H9 (cell line): ENCODE data around the gene DACH1. TPM values are rescaled to one million over a fixed set of nuclear protein-coding genes. Genes with fewer than 3 reads are reported as not detected.

ENCODE experiments used
- DNase-seq: peaks from one replicate; pipeline ENCODE4 v3.0.0-alpha.2; 2017
- H2AFZ ChIP-seq: one replicate; pipeline ENCODE4 v1.6.1; 2013; ENCODE audit warnings: mild to moderate bottlenecking, low read length, control low read depth, moderate library complexity
- H2AK5ac ChIP-seq: 2 replicates; pipeline ENCODE4 v1.6.1; 2013; ENCODE audit warnings: low read length, control low read depth, mixed read lengths; ENCODE audit not compliant: insufficient read length
- H2BK120ac ChIP-seq: one replicate; pipeline ENCODE4 v1.6.1; 2013; ENCODE audit warnings: low read depth, mild to moderate bottlenecking, low read length, control low read depth, inconsistent platforms; ENCODE audit not compliant: poor library complexity, severe bottlenecking
- H2BK12ac ChIP-seq: 2 replicates; pipeline ENCODE4 v1.6.1; 2013; ENCODE audit warnings: low read length, control low read depth, mixed read lengths, low read depth; ENCODE audit not compliant: insufficient read length
- H2BK15ac ChIP-seq: 2 replicates; pipeline ENCODE4 v1.6.1; 2013; ENCODE audit warnings: low read depth, low read length, control low read depth
- H2BK20ac ChIP-seq: one replicate; pipeline ENCODE4 v1.6.1; 2013; ENCODE audit warnings: low read depth, mild to moderate bottlenecking, low read length, control low read depth, inconsistent platforms; ENCODE audit not compliant: poor library complexity, severe bottlenecking
- H2BK5ac ChIP-seq: 2 replicates; pipeline ENCODE4 v1.6.1; 2013; ENCODE audit warnings: low read length, control low read depth, mixed read lengths; ENCODE audit not compliant: insufficient read length
- H3K14ac ChIP-seq: 2 replicates; pipeline ENCODE4 v1.6.1; 2013; ENCODE audit warnings: low read length, control low read depth; ENCODE audit not compliant: insufficient read depth
- H3K18ac ChIP-seq: 2 replicates; pipeline ENCODE4 v1.6.1; 2013; ENCODE audit warnings: low read depth, mild to moderate bottlenecking, mixed read lengths, low read length, control low read depth; ENCODE audit not compliant: insufficient read length
- H3K23ac ChIP-seq: 2 replicates; pipeline ENCODE4 v1.6.1; 2013; ENCODE audit warnings: low read length, control low read depth, mixed read lengths, low read depth; ENCODE audit not compliant: insufficient read length
- H3K23me2 ChIP-seq: 2 replicates; pipeline ENCODE4 v1.6.1; 2013; ENCODE audit warnings: low read depth, mild to moderate bottlenecking, mixed read lengths, low read length, control low read depth; ENCODE audit not compliant: insufficient read length, poor library complexity, severe bottlenecking
- H3K27ac ChIP-seq: 2 replicates; pipeline ENCODE4 v1.5.1; 2013; ENCODE audit warnings: low read length, control low read depth, mixed read lengths, low read depth; ENCODE audit not compliant: insufficient read length
- H3K27me3 ChIP-seq: 2 replicates; pipeline ENCODE4 v1.6.1; 2013; ENCODE audit warnings: low read length, control low read depth, inconsistent platforms; ENCODE audit not compliant: insufficient read depth
- H3K4ac ChIP-seq: 2 replicates; pipeline ENCODE4 v1.6.1; 2013; ENCODE audit warnings: low read depth, mild to moderate bottlenecking, control low read depth, inconsistent platforms, low read length, moderate library complexity
- H3K4me1 ChIP-seq: 2 replicates; pipeline ENCODE4 v1.6.1; 2013; ENCODE audit warnings: low read length, control low read depth, inconsistent platforms; ENCODE audit not compliant: insufficient read depth
- H3K4me2 ChIP-seq: 2 replicates; pipeline ENCODE4 v1.6.1; 2013; ENCODE audit warnings: low read length, control low read depth, mixed read lengths; ENCODE audit not compliant: insufficient read length, insufficient read depth
- H3K56ac ChIP-seq: 2 replicates; pipeline ENCODE4 v1.6.1; 2013; ENCODE audit warnings: low read depth, mild to moderate bottlenecking, mixed read lengths, low read length, control low read depth; ENCODE audit not compliant: insufficient read length
- H3K79me1 ChIP-seq: 2 replicates; pipeline ENCODE4 v1.6.1; 2013; ENCODE audit warnings: low read depth, mild to moderate bottlenecking, moderate library complexity, low read length, control low read depth, inconsistent platforms; ENCODE audit not compliant: insufficient read depth, poor library complexity, severe bottlenecking
- H3K79me2 ChIP-seq: 2 replicates; pipeline ENCODE4 v1.6.1; 2013; ENCODE audit warnings: low read length, control low read depth, inconsistent platforms; ENCODE audit not compliant: insufficient read depth
- H3K9ac ChIP-seq: 2 replicates; pipeline ENCODE4 v1.6.1; 2013; ENCODE audit warnings: low read length, control low read depth, mixed read lengths; ENCODE audit not compliant: insufficient read length; ENCODE audit errors: extremely low read depth
- H3K9me3 ChIP-seq: one replicate; pipeline ENCODE4 v1.6.1; 2013; ENCODE audit warnings: low read depth, low read length, inconsistent platforms; ENCODE audit not compliant: control insufficient read depth
- H3T11ph ChIP-seq: one replicate; pipeline ENCODE4 v1.6.1; 2013; ENCODE audit warnings: mild to moderate bottlenecking, low read length, control low read depth, inconsistent platforms
- H4K20me1 ChIP-seq: one replicate; pipeline ENCODE4 v1.6.1; 2013; ENCODE audit not compliant: control insufficient read depth, insufficient read length, insufficient read depth
- H4K5ac ChIP-seq: 2 replicates; pipeline ENCODE4 v1.6.1; 2013; ENCODE audit warnings: low read depth, mild to moderate bottlenecking, mixed read lengths, low read length, control low read depth; ENCODE audit not compliant: insufficient read length
- H4K8ac ChIP-seq: replicated peaks from 2 replicates; pipeline ENCODE4 v1.6.1; 2013; ENCODE audit warnings: low read length, control low read depth, mixed read lengths, low read depth; ENCODE audit not compliant: insufficient read length
- H4K91ac ChIP-seq: 2 replicates; pipeline ENCODE4 v1.6.1; 2013; ENCODE audit warnings: low read depth, mild to moderate bottlenecking, moderate library complexity, mixed read lengths, low read length, control low read depth; ENCODE audit not compliant: insufficient read length
- H3K27ac Mint-ChIP-seq, 3 experiments: 2 replicates in 2 of 3; 3 replicates in 1 of 3; pipeline ENCODE4 v1.8.0; 2020 to 2021; ENCODE audit warnings: mixed read lengths in 3 of 3, mild to moderate bottlenecking in 1 of 3, moderate library complexity in 1 of 3
- H3K27me3 Mint-ChIP-seq: 2 replicates; pipeline ENCODE4 v1.8.0; 2021; ENCODE audit warnings: low read depth, mild to moderate bottlenecking, moderate library complexity, mixed read lengths
- H3K36me3 Mint-ChIP-seq, 3 experiments: 2 replicates in 2 of 3; 3 replicates in 1 of 3; pipeline ENCODE4 v1.8.0; 2020 to 2021; ENCODE audit warnings: low read depth in 3 of 3, mixed read lengths in 3 of 3; ENCODE audit not compliant: insufficient read depth in 1 of 3
- H3K4me1 Mint-ChIP-seq, 2 experiments: 2 replicates each; pipeline ENCODE4 v1.8.0; 2020; ENCODE audit warnings: mixed read lengths in 2 of 2
- H3K4me3 Mint-ChIP-seq, 2 experiments: 2 replicates in 1 of 2; 3 replicates in 1 of 2; pipeline ENCODE4 v1.8.0; 2020 to 2021; ENCODE audit warnings: mild to moderate bottlenecking in 2 of 2, mixed read lengths in 2 of 2, moderate library complexity in 1 of 2
- H3K9me3 Mint-ChIP-seq, 2 experiments: 2 replicates in 1 of 2; 3 replicates in 1 of 2; pipeline ENCODE4 v1.8.0; 2020; ENCODE audit warnings: mild to moderate bottlenecking in 2 of 2, mixed read lengths in 2 of 2, moderate library complexity in 1 of 2
- total RNA-seq: library from RNA; stranded (reverse); gene quantifications from 2 replicates; pipeline ENCODE4 v1.2.1, GENCODE V29; 2021
- TF ChIP-seq, protein P1 (sequence below): fragments of 200-600 bp; sonication (generic); conservative IDR thresholded peaks from 3 replicates; pipeline ENCODE4 v1.8.0; 2021; ENCODE audit warnings: antibody characterized with exemption, mild to moderate bottlenecking

The DACH1 gene
- total RNA-seq, 1 experiment from 2014 or later, result not detected

DNA sequence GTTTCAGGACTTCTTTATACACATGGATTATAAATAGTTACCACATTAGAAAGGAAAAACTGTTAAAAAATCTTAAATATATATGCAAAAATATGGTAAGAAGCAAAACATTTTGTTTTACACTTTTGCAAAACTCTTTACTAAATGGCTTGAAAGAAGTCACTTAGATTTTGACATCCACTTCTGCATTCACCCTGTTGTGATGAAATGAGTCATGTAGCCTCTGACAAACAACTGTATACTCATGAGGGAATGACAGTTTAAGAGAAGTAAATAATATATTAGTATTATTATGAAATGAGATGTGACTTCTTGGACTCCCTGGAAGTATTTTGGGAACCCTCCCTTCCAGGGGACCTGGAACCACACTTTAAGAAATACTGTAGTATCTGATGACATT, 275.6 kb downstream of the DACH1 start:
- no peak for DNase-seq
- TF ChIP-seq, protein P1, sequence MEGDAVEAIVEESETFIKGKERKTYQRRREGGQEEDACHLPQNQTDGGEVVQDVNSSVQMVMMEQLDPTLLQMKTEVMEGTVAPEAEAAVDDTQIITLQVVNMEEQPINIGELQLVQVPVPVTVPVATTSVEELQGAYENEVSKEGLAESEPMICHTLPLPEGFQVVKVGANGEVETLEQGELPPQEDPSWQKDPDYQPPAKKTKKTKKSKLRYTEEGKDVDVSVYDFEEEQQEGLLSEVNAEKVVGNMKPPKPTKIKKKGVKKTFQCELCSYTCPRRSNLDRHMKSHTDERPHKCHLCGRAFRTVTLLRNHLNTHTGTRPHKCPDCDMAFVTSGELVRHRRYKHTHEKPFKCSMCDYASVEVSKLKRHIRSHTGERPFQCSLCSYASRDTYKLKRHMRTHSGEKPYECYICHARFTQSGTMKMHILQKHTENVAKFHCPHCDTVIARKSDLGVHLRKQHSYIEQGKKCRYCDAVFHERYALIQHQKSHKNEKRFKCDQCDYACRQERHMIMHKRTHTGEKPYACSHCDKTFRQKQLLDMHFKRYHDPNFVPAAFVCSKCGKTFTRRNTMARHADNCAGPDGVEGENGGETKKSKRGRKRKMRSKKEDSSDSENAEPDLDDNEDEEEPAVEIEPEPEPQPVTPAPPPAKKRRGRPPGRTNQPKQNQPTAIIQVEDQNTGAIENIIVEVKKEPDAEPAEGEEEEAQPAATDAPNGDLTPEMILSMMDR, result no peak
- H3K9me3 ChIP-seq, result no peaks in the 10 kb centered on the region

More for the DNA sequence above, 275.6 kb downstream of the DACH1 start:
- Histone ChIP-seq H3K27ac (no peak overlapping the region), H3K27me3 (no peaks in the 10 kb centered on the region), H3T11ph (no peak overlapping the region), H2BK20ac (no peak overlapping the region), H3K4me2 (no peak overlapping the region), H2AFZ (no peak overlapping the region), H2BK5ac (no peak overlapping the region), H3K18ac (no peak overlapping the region), H4K91ac (no peak overlapping the region), H3K79me1 (no peaks in the 10 kb centered on the region), H4K5ac (no peak overlapping the region), H3K79me2 (no peaks in the 10 kb centered on the region), H3K23me2 (no peaks in the 10 kb centered on the region), H2BK15ac (no peak overlapping the region), H3K14ac (no peak overlapping the region), H2BK120ac (no peak overlapping the region), H3K56ac (no peak overlapping the region), H2AK5ac (no peak overlapping the region), H2BK12ac (no peak overlapping the region), H3K9ac (no peak overlapping the region), H3K4ac (no peak overlapping the region), H3K4me1 (no peaks in the 10 kb centered on the region), H3K23ac (no peak overlapping the region), H4K8ac (no peak overlapping the region), H4K20me1 (no peaks in the 10 kb centered on the region)
- Mint-ChIP-seq H3K4me1 (peaks cover 0 to 4% of the 10 kb centered on the region in 2 experiments; a peak in 1 of 4 replicates), H3K4me3 (no peak overlapping the region), H3K9me3 (no peaks in the 10 kb centered on the region), H3K36me3 (no peaks in the 10 kb centered on the region), H3K27me3 (no peaks in the 10 kb centered on the region), H3K27ac (no peak overlapping the region)
